Neural cell (in vitro differentiated cells): Measurements from ENCODE around the gene SFRP5. TPM values are rescaled to one million over a fixed set of nuclear protein-coding genes. Genes with fewer than 3 reads are reported as not detected.

Source experiments
- H2AFZ ChIP-seq: fragments of 200-600, 300-800 bp; sonication (generic), shearing (Covaris generic); 2 replicates; pipeline ENCODE4 v1.6.0; 2014; ENCODE audit warnings: low read depth, mild to moderate bottlenecking, antibody characterized with exemption, low read length, moderate library complexity
- H3F3A ChIP-seq: fragments of 200-600 bp; shearing (Covaris generic); 2 replicates; pipeline ENCODE4 v1.6.1; 2016; ENCODE audit warnings: mild to moderate bottlenecking, moderate library complexity, mixed read lengths, antibody characterized with exemption, low read length; ENCODE audit not compliant: insufficient read depth, poor library complexity, severe bottlenecking
- H3K27ac ChIP-seq: fragments of 200-600, 300-800 bp; sonication (generic), shearing (Covaris generic); 2 replicates; pipeline ENCODE4 v1.5.1; 2014; ENCODE audit warnings: mild to moderate bottlenecking, low read length, moderate library complexity
- H3K27me3 ChIP-seq: fragments of 300-800, 200-600 bp; sonication (generic), shearing (Covaris generic); 2 replicates; pipeline ENCODE4 v1.6.0; 2014; ENCODE audit warnings: mild to moderate bottlenecking, low read depth, low read length, moderate library complexity; ENCODE audit not compliant: insufficient read depth
- H3K36me3 ChIP-seq: fragments of 300-800, 200-600 bp; sonication (generic), shearing (Covaris generic); 2 replicates; pipeline ENCODE4 v1.5.1; 2014; ENCODE audit warnings: mild to moderate bottlenecking, antibody characterized with exemption, low read length, moderate library complexity; ENCODE audit not compliant: insufficient read depth
- H3K4me2 ChIP-seq: fragments of 300-800, 200-600 bp; sonication (generic), shearing (Covaris generic); 2 replicates; pipeline ENCODE4 v1.6.0; 2014; ENCODE audit warnings: mild to moderate bottlenecking, low read length
- H3K4me3 ChIP-seq: fragments of 300-800, 200-600 bp; sonication (generic), shearing (Covaris generic); 2 replicates; pipeline ENCODE4 v1.5.1; 2014; ENCODE audit warnings: mild to moderate bottlenecking, low read length, moderate library complexity
- H3K79me2 ChIP-seq: fragments of 200-600 bp; shearing (Covaris generic); replicated peaks from 2 replicates; pipeline ENCODE4 v1.6.0; 2014; ENCODE audit warnings: mild to moderate bottlenecking, low read length, moderate library complexity; ENCODE audit not compliant: insufficient read depth
- H3K9ac ChIP-seq: fragments of 300-800, 200-600 bp; sonication (generic), shearing (Covaris generic); 2 replicates; pipeline ENCODE4 v1.6.1; 2016; ENCODE audit warnings: mild to moderate bottlenecking, low read length, mixed read lengths
- H3K9me2 ChIP-seq: fragments of 200-600 bp; shearing (Covaris generic); 2 replicates; pipeline ENCODE4 v1.6.1; 2016; ENCODE audit warnings: mild to moderate bottlenecking, low read length, mixed read lengths; ENCODE audit not compliant: insufficient read depth
- H3K9me3 ChIP-seq: fragments of 200-600, 300-800 bp; sonication (generic), shearing (Covaris generic); 2 replicates; pipeline ENCODE4 v1.6.1; 2016; ENCODE audit warnings: mild to moderate bottlenecking, mixed run types, low read length, moderate library complexity, mixed read lengths
- H4K20me1 ChIP-seq: fragments of 200-600 bp; shearing (Covaris generic); 2 replicates; pipeline ENCODE4 v1.6.1; 2016; ENCODE audit warnings: mild to moderate bottlenecking, mixed run types; ENCODE audit not compliant: insufficient read depth
- CTCF ChIP-seq: fragments of 450-650 bp; IDR thresholded peaks from 2 replicates; pipeline ENCODE4 v1.5.1; 2014; ENCODE audit warnings: antibody characterized with exemption, mild to moderate bottlenecking, moderate library complexity; ENCODE audit not compliant: poor library complexity, severe bottlenecking
- EP300 ChIP-seq: fragments of 450-650 bp; conservative IDR thresholded peaks from 2 replicates; pipeline ENCODE4 v1.6.1; 2014; ENCODE audit warnings: antibody characterized with exemption, mild to moderate bottlenecking, moderate library complexity; ENCODE audit not compliant: poor library complexity, severe bottlenecking
- EZH2 ChIP-seq: fragments of 200-600, 300-800 bp; shearing (Covaris generic), sonication (generic); IDR thresholded peaks from 2 replicates; pipeline ENCODE4 v1.6.1; 2014; ENCODE audit warnings: antibody characterized with exemption, low read length, borderline replicate concordance, mild to moderate bottlenecking; ENCODE audit not compliant: insufficient read depth, poor library complexity, severe bottlenecking
- MXI1 ChIP-seq: fragments of 450-650 bp; conservative IDR thresholded peaks from 2 replicates; pipeline ENCODE4 v1.6.1; 2014; ENCODE audit warnings: antibody characterized with exemption, mild to moderate bottlenecking; ENCODE audit not compliant: poor library complexity, severe bottlenecking
- POLR2AphosphoS5 ChIP-seq: IDR thresholded peaks from 2 replicates; pipeline ENCODE4 v1.6.1; 2012
- RAD21 ChIP-seq: fragments of 450-650 bp; conservative IDR thresholded peaks from 2 replicates; pipeline ENCODE4 v1.6.1; 2014; ENCODE audit warnings: antibody characterized with exemption, mild to moderate bottlenecking, moderate library complexity
- SMC3 ChIP-seq: fragments of 450-650 bp; conservative IDR thresholded peaks from 2 replicates; pipeline ENCODE4 v1.6.1; 2014; ENCODE audit warnings: antibody characterized with exemption, mild to moderate bottlenecking, moderate library complexity; ENCODE audit not compliant: poor library complexity
- TAF1 ChIP-seq: IDR thresholded peaks from 2 replicates; pipeline ENCODE4 v1.6.1; 2012; ENCODE audit warnings: low read depth
- polyA plus RNA-seq: library from polyadenylated mRNA; depleted of rRNA; stranded (reverse); fragments of >200 nt; gene quantifications from 2 replicates; pipeline ENCODE4 v1.2.3, GENCODE V29; 2014
- TF ChIP-seq, protein P1 (sequence below): IDR thresholded peaks from 2 replicates; pipeline ENCODE4 v1.6.1; 2012; ENCODE audit warnings: borderline replicate concordance

Gene SFRP5
- polyA plus RNA-seq, 1 donor from 2014 or later, result 1.2 TPM

DNA sequence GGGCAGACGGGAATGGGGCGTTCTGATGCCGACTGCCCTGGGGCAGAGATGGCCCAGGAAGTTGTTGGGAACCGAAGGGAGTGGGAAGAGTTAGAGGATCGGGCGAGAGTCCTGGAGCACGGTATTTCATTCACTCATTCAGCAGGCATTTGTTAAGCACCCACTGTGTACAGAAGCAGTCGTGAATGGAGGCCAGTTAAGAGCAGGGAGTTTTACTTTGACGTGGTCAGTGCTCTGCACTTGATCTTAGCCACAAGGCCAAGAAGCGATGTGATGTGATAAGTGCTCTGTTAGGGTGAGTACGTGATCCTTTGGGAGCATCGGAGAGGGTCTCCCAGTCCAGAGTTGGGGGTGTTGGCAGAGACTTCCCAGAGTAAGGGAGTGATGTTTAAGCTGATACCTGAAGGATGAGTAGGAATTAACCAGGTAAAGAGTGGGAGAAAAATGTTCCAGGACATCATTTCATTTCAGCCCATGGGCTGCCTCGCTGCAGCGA lies 34.0 kb downstream of the SFRP5 start:
- no peaks in the 10 kb centered on the region for H3K9me3 ChIP-seq

GRCh38 chr10:97736902-97737769 lies 34.7 kb downstream of the SFRP5 start, which contains the start of gene ZFYVE27:
Gene ZFYVE27, plus strand, starts transcription at chr10:97737128. Its CDS starts 1,350 bp downstream, at chr10:97738478.
- Histone ChIP-seq H3K4me2 (peak within 1 kb of the TSS; percentile 95), H3K9me3 (no peaks in the 10 kb centered on the region), H3F3A (no peaks in the 10 kb centered on the region), H3K4me3 (peak within 1 kb of the TSS; percentile 97), H2AFZ (peak within 1 kb of the TSS; percentile 95), H3K27me3 (no peaks in the 10 kb centered on the region), H3K36me3 (no peaks in the 10 kb centered on the region), H3K9ac (peak within 1 kb of the TSS; percentile 92), H4K20me1 (no peaks in the 10 kb centered on the region), H3K27ac (peak within 1 kb of the TSS; percentile 75), H3K79me2 (peaks cover 29% of the 10 kb centered on the region), H3K9me2 (no peaks in the 10 kb centered on the region)
- peak; percentile 88 for TF ChIP-seq TAF1
- TF ChIP-seq EP300, result no peak
- peak; percentile 98 for TF ChIP-seq POLR2AphosphoS5
- TF ChIP-seq RAD21, result no peak
- TF ChIP-seq, protein P1, sequence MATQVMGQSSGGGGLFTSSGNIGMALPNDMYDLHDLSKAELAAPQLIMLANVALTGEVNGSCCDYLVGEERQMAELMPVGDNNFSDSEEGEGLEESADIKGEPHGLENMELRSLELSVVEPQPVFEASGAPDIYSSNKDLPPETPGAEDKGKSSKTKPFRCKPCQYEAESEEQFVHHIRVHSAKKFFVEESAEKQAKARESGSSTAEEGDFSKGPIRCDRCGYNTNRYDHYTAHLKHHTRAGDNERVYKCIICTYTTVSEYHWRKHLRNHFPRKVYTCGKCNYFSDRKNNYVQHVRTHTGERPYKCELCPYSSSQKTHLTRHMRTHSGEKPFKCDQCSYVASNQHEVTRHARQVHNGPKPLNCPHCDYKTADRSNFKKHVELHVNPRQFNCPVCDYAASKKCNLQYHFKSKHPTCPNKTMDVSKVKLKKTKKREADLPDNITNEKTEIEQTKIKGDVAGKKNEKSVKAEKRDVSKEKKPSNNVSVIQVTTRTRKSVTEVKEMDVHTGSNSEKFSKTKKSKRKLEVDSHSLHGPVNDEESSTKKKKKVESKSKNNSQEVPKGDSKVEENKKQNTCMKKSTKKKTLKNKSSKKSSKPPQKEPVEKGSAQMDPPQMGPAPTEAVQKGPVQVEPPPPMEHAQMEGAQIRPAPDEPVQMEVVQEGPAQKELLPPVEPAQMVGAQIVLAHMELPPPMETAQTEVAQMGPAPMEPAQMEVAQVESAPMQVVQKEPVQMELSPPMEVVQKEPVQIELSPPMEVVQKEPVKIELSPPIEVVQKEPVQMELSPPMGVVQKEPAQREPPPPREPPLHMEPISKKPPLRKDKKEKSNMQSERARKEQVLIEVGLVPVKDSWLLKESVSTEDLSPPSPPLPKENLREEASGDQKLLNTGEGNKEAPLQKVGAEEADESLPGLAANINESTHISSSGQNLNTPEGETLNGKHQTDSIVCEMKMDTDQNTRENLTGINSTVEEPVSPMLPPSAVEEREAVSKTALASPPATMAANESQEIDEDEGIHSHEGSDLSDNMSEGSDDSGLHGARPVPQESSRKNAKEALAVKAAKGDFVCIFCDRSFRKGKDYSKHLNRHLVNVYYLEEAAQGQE, result peak; percentile 82

More for the DNA sequence above, 34.0 kb downstream of the SFRP5 start:
- H3K9ac ChIP-seq, result peak overlapping the region; percentile 92
- H3K4me3 ChIP-seq, result peak overlapping the region; percentile 97
- peaks cover 29% of the 10 kb centered on the region for H3K79me2 ChIP-seq
- peak overlapping the region; percentile 95 for H3K4me2 ChIP-seq
- no peaks in the 10 kb centered on the region for H3K9me2 ChIP-seq
- H2AFZ ChIP-seq, result peak overlapping the region; percentile 95
- no peaks in the 10 kb centered on the region for H3K27me3 ChIP-seq
- H3K36me3 ChIP-seq, result no peaks in the 10 kb centered on the region
- TF ChIP-seq EZH2 (no peak), EP300 (no peak), RAD21 (no peak)
- no peaks in the 10 kb centered on the region for H3F3A ChIP-seq
- no peaks in the 10 kb centered on the region for H4K20me1 ChIP-seq
- peak overlapping the region; percentile 75 for H3K27ac ChIP-seq

- Histone ChIP-seq H3K9me2 (no peaks in the 10 kb centered on the region), H3F3A (no peaks in the 10 kb centered on the region), H3K79me2 (peaks cover 29% of the 10 kb centered on the region), H3K4me2 (no peak overlapping the region), H4K20me1 (no peaks in the 10 kb centered on the region), H3K36me3 (no peaks in the 10 kb centered on the region), H2AFZ (peak overlapping the region; percentile 16), H3K9ac (no peak overlapping the region), H3K27ac (no peak overlapping the region), H3K27me3 (no peaks in the 10 kb centered on the region), H3K4me3 (peak overlapping the region; percentile 97), H3K9me3 (no peaks in the 10 kb centered on the region)
- no peak for TF ChIP-seq MXI1
- no peak for TF ChIP-seq EP300
- no peak for TF ChIP-seq EZH2
- TF ChIP-seq RAD21, result no peak
- no peak for TF ChIP-seq TAF1
- TF ChIP-seq SMC3, result no peak
- TF ChIP-seq, protein P1, result no peak
- TF ChIP-seq POLR2AphosphoS5, result no peak
- TF ChIP-seq CTCF, result no peak
Observed at GRCh38 chr10:97736403-97736901, 35.3 kb downstream of the SFRP5 start.
